Upper lobe of left lung (tissue), 6 donors: ENCODE measurements around the gene SLC6A17. TPM values are rescaled to one million over a fixed set of nuclear protein-coding genes. Genes with fewer than 3 reads are reported as not detected.

Experiments used
- ATAC-seq, 2 donors: fragments of 200-7000 bp; cut with Tn5 transposase; one replicate each; pipeline ENCODE4 v1.9.1; 2022; ENCODE audit warnings: mild to moderate bottlenecking in 2 of 2, moderate library complexity in 2 of 2; ENCODE audit not compliant: low FRiP score in 2 of 2
- DNase-seq, 2 donors: peaks; one replicate each; pipeline ENCODE4 v3.0.0-alpha.2; 2019 to 2020
- H3K27ac ChIP-seq, 4 donors: fragments of 200-600 bp; sonication (generic); one replicate each; pipeline ENCODE4 v1.5.1; 2016 to 2019
- H3K27me3 ChIP-seq, 4 donors: fragments of 200-600 bp; sonication (generic); one replicate each; pipeline ENCODE4 v1.5.1; 2017 to 2019
- H3K36me3 ChIP-seq, 4 donors: fragments of 200-600 bp; sonication (generic); one replicate each; pipeline ENCODE4 v1.5.1; 2016 to 2019
- H3K4me1 ChIP-seq, 4 donors: fragments of 200-600 bp; sonication (generic); one replicate each; pipeline ENCODE4 v1.5.1; 2018 to 2019
- H3K4me3 ChIP-seq, 4 donors: fragments of 200-600 bp; sonication (generic); one replicate each; pipeline ENCODE4 v1.5.1; 2017 to 2019; ENCODE audit warnings: mild to moderate bottlenecking in 2 of 4, moderate library complexity in 1 of 4
- H3K9me3 ChIP-seq, 4 donors: fragments of 200-600 bp; sonication (generic); one replicate each; pipeline ENCODE4 v1.5.1; 2018 to 2019
- CTCF ChIP-seq, 6 experiments: fragments of 450-650 bp in 4 of 6; fragments of 200-600 bp in 2 of 6; sonication (generic) in 2 of 6; IDR thresholded peaks; one replicate each; pipeline ENCODE4 v1.5.1; 2016 to 2019; ENCODE audit warnings: antibody characterized with exemption in 6 of 6
- EP300 ChIP-seq, 4 donors: sonication (generic); formaldehyde crosslinking; IDR thresholded peaks; one replicate each; pipeline ENCODE4 v1.5.1; 2017; ENCODE audit warnings: antibody characterized with exemption in 4 of 4, control low read depth in 2 of 4
- POLR2A ChIP-seq, 4 donors: fragments of 450-650 bp; IDR thresholded peaks; one replicate each; pipeline ENCODE4 v1.5.1; 2016 to 2017; ENCODE audit warnings: antibody characterized with exemption in 4 of 4, mild to moderate bottlenecking in 2 of 4
- POLR2AphosphoS5 ChIP-seq, 2 donors: sonication (generic); formaldehyde crosslinking; IDR thresholded peaks; one replicate each; pipeline ENCODE4 v1.5.1; 2017; ENCODE audit warnings: antibody characterized with exemption in 2 of 2
- WGBS, 2 donors: methylation state at CpG; one replicate each; pipeline ENCODE4 v1.1.5; 2017 to 2018; 5-methylcytosine and 5-hydroxymethylcytosine counted together
- total RNA-seq, 6 donors: library from RNA; depleted of rRNA in 4 of 6; stranded (reverse); fragments of >200 nt in 4 of 6; gene quantifications; one replicate each; pipeline versions ENCODE4 v1.1.0 to v1.2.1, GENCODE V29; 2016 to 2021
- donor health status: DM: no; HTN: no; CAD: no; lungs with moderate emphysema.
- donor health status: DM: no; HTN: yes; CAD: no; lungs with severe emphysema.

The SLC6A17 gene
- total RNA-seq, 6 donors from 2014 or later, result 0.07 TPM; not detected in 5

GRCh38 chr1:110211496-110212168 is 61.3 kb downstream of the SLC6A17 start:
- DNase-seq, result peak in 1 of 2 donors; percentile 89
- peak overlapping the region in 3 of 4 donors; percentile 42 to 91 (median 88) for H3K27ac ChIP-seq

GRCh38 chr1:110212169-110213142 is 62.2 kb downstream of the SLC6A17 start:
- Histone ChIP-seq H3K27ac (peak overlapping the region in 2 of 4 donors; percentile 13 to 42), H3K36me3 (no peaks in the 10 kb centered on the region), H3K27me3 (peaks cover 0 to 10% (median 3%) of the 10 kb centered on the region in 4 donors), H3K4me3 (peak overlapping the region in 3 of 4 donors; percentile 87 to 94 (median 93)), H3K4me1 (peaks cover 30 to 54% (median 41%) of the 10 kb centered on the region in 4 donors), H3K9me3 (no peaks in the 10 kb centered on the region)
- DNase-seq (no peak), ATAC-seq (no peak)
- WGBS, 2 donors, result 48 to 52% methylated on average over 12 to 13 of the region's 20 CpGs
- TF ChIP-seq CTCF (IDR thresholded peaks at IDR 0.05) (no peak), POLR2A (IDR thresholded peaks at IDR 0.05) (no peak), POLR2AphosphoS5 (IDR thresholded peaks at IDR 0.05) (no peak), EP300 (IDR thresholded peaks at IDR 0.05) (no peak)

More at GRCh38 chr1:110211496-110212168, 61.3 kb downstream of the SLC6A17 start:
- Histone ChIP-seq H3K27me3 (peaks cover 0 to 10% (median 3%) of the 10 kb centered on the region in 4 donors), H3K4me1 (peaks cover 30 to 54% (median 41%) of the 10 kb centered on the region in 4 donors), H3K9me3 (no peaks in the 10 kb centered on the region), H3K36me3 (no peaks in the 10 kb centered on the region), H3K4me3 (peak overlapping the region; percentile 87 to 94 (median 90))
- TF ChIP-seq CTCF (IDR thresholded peaks at IDR 0.05) (peak in 2 of 6 experiments; percentile 8 to 9), POLR2A (IDR thresholded peaks at IDR 0.05) (no peak)
- 12% methylated on average over 31 of the region's 81 CpGs; no CpG with 5 or more reads in 1 of the 2 donors for WGBS, 2 donors
- peak in 1 of 2 donors; percentile 4 for ATAC-seq

GRCh38 chr1:110213143-110213540 is 62.8 kb downstream of the SLC6A17 start:
- peaks cover 30 to 54% (median 41%) of the 10 kb centered on the region in 4 donors for H3K4me1 ChIP-seq
- DNase-seq (no peak), ATAC-seq (no peak)
- H3K9me3 ChIP-seq, result no peaks in the 10 kb centered on the region
- peak overlapping the region in 1 of 4 donors; percentile 94 for H3K4me3 ChIP-seq
- WGBS, 2 donors, result 80% methylated on average over 2 of the region's 2 CpGs
- peaks cover 0 to 10% (median 3%) of the 10 kb centered on the region in 4 donors for H3K27me3 ChIP-seq
- H3K27ac ChIP-seq, result no peak overlapping the region
- H3K36me3 ChIP-seq, result no peaks in the 10 kb centered on the region
- no peak for TF ChIP-seq POLR2AphosphoS5 (IDR thresholded peaks at IDR 0.05)
- TF ChIP-seq CTCF (IDR thresholded peaks at IDR 0.05), result no peak
- TF ChIP-seq POLR2A (IDR thresholded peaks at IDR 0.05), result no peak
- TF ChIP-seq EP300 (IDR thresholded peaks at IDR 0.05), result no peak

GRCh38 chr1:110214454-110215404 is 64.4 kb downstream of the SLC6A17 start:
- WGBS, 2 donors, result 79 to 80% methylated on average over 15 to 16 of the region's 16 CpGs
- ATAC-seq (no peak), DNase-seq (no peak)

More at GRCh38 chr1:110214454-110215404, 64.4 kb downstream of the SLC6A17 start:
- no peak for TF ChIP-seq POLR2A (IDR thresholded peaks at IDR 0.05)
- TF ChIP-seq CTCF (IDR thresholded peaks at IDR 0.05), result no peak
- TF ChIP-seq POLR2AphosphoS5 (IDR thresholded peaks at IDR 0.05), result no peak
- no peak for TF ChIP-seq EP300 (IDR thresholded peaks at IDR 0.05)
- peaks cover 0 to 10% (median 3%) of the 10 kb centered on the region in 4 donors for H3K27me3 ChIP-seq
- H3K9me3 ChIP-seq, result no peaks in the 10 kb centered on the region
- H3K27ac ChIP-seq, result no peak overlapping the region
- H3K36me3 ChIP-seq, result peaks cover 0 to 3% (median 0%) of the 10 kb centered on the region in 4 donors
- no peak overlapping the region for H3K4me3 ChIP-seq
- peaks cover 25 to 46% (median 33%) of the 10 kb centered on the region in 4 donors for H3K4me1 ChIP-seq
